SK-N-SH treated with all-trans-retinoic acid at 6 μM for 48 hours (cell line): Measurements from ENCODE around the gene CLDN20.

Source experiments
- ARNTL ChIP-seq: fragments of 450-650 bp; formaldehyde crosslinking; IDR thresholded peaks from 2 replicates; pipeline ENCODE4 v1.5.0; 2020; ENCODE audit warnings: low read depth, mild to moderate bottlenecking, moderate library complexity, borderline replicate concordance
- GLIS3 ChIP-seq: fragments of 250-450 bp; sonication (Bioruptor Pico); IDR thresholded peaks from 2 replicates; pipeline ENCODE4 v1.5.0; 2020; ENCODE audit warnings: mild to moderate bottlenecking, moderate library complexity
- ISL1 ChIP-seq: fragments of 250-450 bp; sonication (Bioruptor Pico); IDR thresholded peaks from 2 replicates; pipeline ENCODE4 v2.1.2; 2022; ENCODE audit warnings: mild to moderate bottlenecking, moderate library complexity
- PPARA ChIP-seq: fragments of 250-450 bp; sonication (Bioruptor Pico); IDR thresholded peaks from 2 replicates; pipeline ENCODE4 v1.5.0; 2020; ENCODE audit warnings: mild to moderate bottlenecking, borderline replicate concordance
- SNAI2 ChIP-seq: fragments of 250-450 bp; sonication (Bioruptor Pico); IDR thresholded peaks from 2 replicates; pipeline ENCODE4 v1.5.0; 2020; ENCODE audit warnings: mild to moderate bottlenecking, moderate library complexity
- ZFP3 ChIP-seq: fragments of 250-450 bp; sonication (Bioruptor Pico); IDR thresholded peaks from 2 replicates; pipeline ENCODE4 v1.5.0; 2020; ENCODE audit warnings: mild to moderate bottlenecking, moderate library complexity
- ZFP30 ChIP-seq: fragments of 450-650 bp; formaldehyde crosslinking; IDR thresholded peaks from 2 replicates; pipeline ENCODE4 v1.5.0; 2022; ENCODE audit warnings: mild to moderate bottlenecking, moderate library complexity
- ZNF70 ChIP-seq: fragments of 450-650 bp; formaldehyde crosslinking; IDR thresholded peaks from 2 replicates; pipeline ENCODE4 v1.5.0; 2020; ENCODE audit warnings: mild to moderate bottlenecking, moderate library complexity
- ZNF8 ChIP-seq: fragments of 450-650 bp; formaldehyde crosslinking; IDR thresholded peaks from 2 replicates; pipeline ENCODE4 v1.5.0; 2020; ENCODE audit warnings: mild to moderate bottlenecking, moderate library complexity
- TF ChIP-seq, protein P1 (sequence below): fragments of 250-450 bp; sonication (Bioruptor Pico); IDR thresholded peaks from 2 replicates; pipeline ENCODE4 v1.8.0; 2020; ENCODE audit warnings: mild to moderate bottlenecking, moderate library complexity, borderline replicate concordance

DNA sequence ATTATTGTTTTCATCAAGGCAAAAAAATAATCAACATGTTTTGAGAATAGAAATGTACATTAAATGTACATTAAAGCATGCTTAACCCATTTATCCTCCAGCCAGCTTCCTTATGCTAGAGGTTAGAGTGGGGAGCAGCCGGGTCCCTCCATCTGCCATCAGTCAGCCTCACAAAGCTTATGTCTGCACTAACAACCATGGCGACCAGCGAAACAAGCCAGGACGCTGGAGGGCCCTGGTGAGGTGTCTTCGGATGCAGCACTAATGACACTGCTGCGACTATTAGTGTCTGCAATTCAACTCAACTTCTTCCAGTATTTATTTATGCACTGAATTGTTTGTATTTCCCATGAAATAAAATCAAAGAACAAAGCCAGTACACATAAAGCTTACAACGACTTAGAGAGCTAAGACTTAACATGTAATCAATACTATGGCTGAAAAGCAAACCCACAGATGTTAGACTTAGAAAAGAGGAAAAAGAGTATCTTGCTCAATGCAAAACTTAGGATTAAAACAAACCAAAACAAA is 6.8 kb downstream of the CLDN20 start:
- TF ChIP-seq PPARA (CRISPR knock-in tag) (no peak), ARNTL (CRISPR knock-in tag) (no peak), SNAI2 (CRISPR knock-in tag) (no peak), GLIS3 (no peak), ISL1 (CRISPR knock-in tag) (no peak), ZNF8 (CRISPR knock-in tag) (no peak), ZFP3 (CRISPR knock-in tag) (no peak), ZFP30 (no peak), ZNF70 (no peak)
- TF ChIP-seq, protein P1, sequence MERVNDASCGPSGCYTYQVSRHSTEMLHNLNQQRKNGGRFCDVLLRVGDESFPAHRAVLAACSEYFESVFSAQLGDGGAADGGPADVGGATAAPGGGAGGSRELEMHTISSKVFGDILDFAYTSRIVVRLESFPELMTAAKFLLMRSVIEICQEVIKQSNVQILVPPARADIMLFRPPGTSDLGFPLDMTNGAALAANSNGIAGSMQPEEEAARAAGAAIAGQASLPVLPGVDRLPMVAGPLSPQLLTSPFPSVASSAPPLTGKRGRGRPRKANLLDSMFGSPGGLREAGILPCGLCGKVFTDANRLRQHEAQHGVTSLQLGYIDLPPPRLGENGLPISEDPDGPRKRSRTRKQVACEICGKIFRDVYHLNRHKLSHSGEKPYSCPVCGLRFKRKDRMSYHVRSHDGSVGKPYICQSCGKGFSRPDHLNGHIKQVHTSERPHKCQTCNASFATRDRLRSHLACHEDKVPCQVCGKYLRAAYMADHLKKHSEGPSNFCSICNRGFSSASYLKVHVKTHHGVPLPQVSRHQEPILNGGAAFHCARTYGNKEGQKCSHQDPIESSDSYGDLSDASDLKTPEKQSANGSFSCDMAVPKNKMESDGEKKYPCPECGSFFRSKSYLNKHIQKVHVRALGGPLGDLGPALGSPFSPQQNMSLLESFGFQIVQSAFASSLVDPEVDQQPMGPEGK, result no peak
